MM.1S (cell line): Measurements from ENCODE around the gene APPBP2.

ENCODE experiments used
- DNase-seq: peaks from one replicate; pipeline ENCODE4 v3.0.0-alpha.2; 2015
- H2AFZ ChIP-seq: fragments of 300-600 bp; sonication (generic); 2 replicates; pipeline ENCODE4 v1.6.0; 2016; ENCODE audit warnings: antibody characterized with exemption, low read length
- H3F3A ChIP-seq: fragments of 300-600 bp; sonication (generic); 2 replicates; pipeline ENCODE4 v1.6.1; 2016; ENCODE audit warnings: mild to moderate bottlenecking, antibody characterized with exemption, low read length, moderate library complexity, mixed read lengths; ENCODE audit not compliant: insufficient read depth
- H3K27ac ChIP-seq: fragments of 300-600 bp; sonication (generic); 2 replicates; pipeline ENCODE4 v1.5.1; 2016; ENCODE audit warnings: mild to moderate bottlenecking, low read length
- H3K27me3 ChIP-seq: fragments of 300-600 bp; sonication (generic); replicated peaks from 2 replicates; pipeline ENCODE4 v1.6.0; 2016; ENCODE audit warnings: low read length; ENCODE audit not compliant: insufficient read depth
- H3K36me3 ChIP-seq: fragments of 300-600 bp; sonication (generic); replicated peaks from 2 replicates; pipeline ENCODE4 v1.6.1; 2016; ENCODE audit warnings: mild to moderate bottlenecking, low read length, mixed read lengths; ENCODE audit not compliant: insufficient read depth
- H3K4me1 ChIP-seq: fragments of 300-600 bp; sonication (generic); 2 replicates; pipeline ENCODE4 v1.6.1; 2016; ENCODE audit warnings: low read length, mixed read lengths
- H3K4me2 ChIP-seq: fragments of 300-600 bp; sonication (generic); 2 replicates; pipeline ENCODE4 v1.6.0; 2016; ENCODE audit warnings: low read depth, low read length
- H3K4me3 ChIP-seq: fragments of 300-600 bp; sonication (generic); 2 replicates; pipeline ENCODE4 v1.5.1; 2016; ENCODE audit warnings: low read length, mixed read lengths
- H3K79me2 ChIP-seq: fragments of 300-600 bp; sonication (generic); 2 replicates; pipeline ENCODE4 v1.6.1; 2016; ENCODE audit warnings: mixed run types, low read length, mixed read lengths
- H3K9ac ChIP-seq: fragments of 300-600 bp; sonication (generic); 2 replicates; pipeline ENCODE4 v1.6.1; 2016; ENCODE audit warnings: low read length, mixed read lengths
- H3K9me2 ChIP-seq: fragments of 300-600 bp; sonication (generic); replicated peaks from 2 replicates; pipeline ENCODE4 v1.6.1; 2016; ENCODE audit warnings: mild to moderate bottlenecking, low read length, mixed read lengths; ENCODE audit not compliant: insufficient read depth
- H3K9me3 ChIP-seq: fragments of 300-600 bp; sonication (generic); replicated peaks from 2 replicates; pipeline ENCODE4 v1.6.1; 2016; ENCODE audit warnings: mild to moderate bottlenecking, low read length, mixed read lengths; ENCODE audit not compliant: insufficient read depth
- H4K20me1 ChIP-seq: fragments of 300-600 bp; sonication (generic); 2 replicates; pipeline ENCODE4 v1.6.1; 2016; ENCODE audit warnings: mild to moderate bottlenecking, low read length, moderate library complexity, mixed read lengths; ENCODE audit not compliant: insufficient read depth
- CTCF ChIP-seq: fragments of 300-600 bp; sonication (generic); IDR thresholded peaks from 2 replicates; pipeline ENCODE4 v1.5.1; 2016; ENCODE audit warnings: antibody characterized with exemption, low read length, mixed read lengths
- EZH2 ChIP-seq: fragments of 300-600 bp; sonication (generic); optimal IDR thresholded peaks from 2 replicates; pipeline ENCODE3; 2017; ENCODE audit warnings: low read depth, mild to moderate bottlenecking, antibody characterized with exemption, low read length, mixed read lengths
- EZH2phosphoT487 ChIP-seq: fragments of 300-600 bp; sonication (generic); IDR thresholded peaks from 2 replicates; pipeline ENCODE4 v1.6.1; 2018; ENCODE audit warnings: antibody characterized with exemption, low read length

Gene APPBP2

DNA sequence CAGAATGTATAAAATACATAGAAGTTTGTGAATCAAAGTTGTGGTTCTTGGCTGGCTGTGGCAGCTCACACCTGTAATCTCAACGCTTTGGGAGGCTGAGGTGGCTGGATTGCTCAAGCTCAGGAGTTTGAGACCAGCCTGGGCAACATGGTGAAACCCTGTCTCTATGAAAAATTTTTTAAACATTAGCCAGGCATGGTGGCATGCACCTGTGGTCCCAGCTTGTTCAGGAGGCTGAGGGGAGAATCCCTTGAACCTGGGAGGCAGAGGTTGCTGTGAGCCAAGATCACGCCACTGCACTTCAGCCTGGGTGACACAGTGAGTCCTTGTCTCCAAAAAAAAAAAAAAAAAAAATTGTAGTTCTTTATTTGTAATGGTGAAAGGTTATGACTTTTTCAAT, 13.8 kb upstream of the APPBP2 start:
- no peak overlapping the region for H3K27ac ChIP-seq
- H2AFZ ChIP-seq, result no peak overlapping the region
- H3K79me2 ChIP-seq, result no peaks in the 10 kb centered on the region
- H3K4me2 ChIP-seq, result no peak overlapping the region
- TF ChIP-seq EZH2 (no peak), EZH2phosphoT487 (no peak), CTCF (no peak)
- H3K9ac ChIP-seq, result no peak overlapping the region
- H3K36me3 ChIP-seq, result no peaks in the 10 kb centered on the region
- no peaks in the 10 kb centered on the region for H3K27me3 ChIP-seq
- H3K4me3 ChIP-seq, result no peak overlapping the region
- no peaks in the 10 kb centered on the region for H3K9me2 ChIP-seq
- no peaks in the 10 kb centered on the region for H4K20me1 ChIP-seq
- H3K9me3 ChIP-seq, result no peaks in the 10 kb centered on the region
- H3K4me1 ChIP-seq, result no peaks in the 10 kb centered on the region
- DNase-seq, result no peak
- H3F3A ChIP-seq, result no peaks in the 10 kb centered on the region

GRCh38 chr17:60538726-60539125, 12.7 kb upstream of the APPBP2 start:
- Histone ChIP-seq H3K36me3 (no peaks in the 10 kb centered on the region), H2AFZ (no peak overlapping the region), H3K4me1 (no peaks in the 10 kb centered on the region), H3K79me2 (no peaks in the 10 kb centered on the region), H3K4me2 (no peak overlapping the region), H3K9me3 (no peaks in the 10 kb centered on the region), H3K4me3 (no peak overlapping the region), H3K9ac (no peak overlapping the region), H3K27me3 (no peaks in the 10 kb centered on the region), H3K9me2 (no peaks in the 10 kb centered on the region), H3K27ac (no peak overlapping the region), H3F3A (no peaks in the 10 kb centered on the region), H4K20me1 (no peaks in the 10 kb centered on the region)
- TF ChIP-seq EZH2 (no peak), EZH2phosphoT487 (no peak), CTCF (no peak)
- no peak for DNase-seq

DNA sequence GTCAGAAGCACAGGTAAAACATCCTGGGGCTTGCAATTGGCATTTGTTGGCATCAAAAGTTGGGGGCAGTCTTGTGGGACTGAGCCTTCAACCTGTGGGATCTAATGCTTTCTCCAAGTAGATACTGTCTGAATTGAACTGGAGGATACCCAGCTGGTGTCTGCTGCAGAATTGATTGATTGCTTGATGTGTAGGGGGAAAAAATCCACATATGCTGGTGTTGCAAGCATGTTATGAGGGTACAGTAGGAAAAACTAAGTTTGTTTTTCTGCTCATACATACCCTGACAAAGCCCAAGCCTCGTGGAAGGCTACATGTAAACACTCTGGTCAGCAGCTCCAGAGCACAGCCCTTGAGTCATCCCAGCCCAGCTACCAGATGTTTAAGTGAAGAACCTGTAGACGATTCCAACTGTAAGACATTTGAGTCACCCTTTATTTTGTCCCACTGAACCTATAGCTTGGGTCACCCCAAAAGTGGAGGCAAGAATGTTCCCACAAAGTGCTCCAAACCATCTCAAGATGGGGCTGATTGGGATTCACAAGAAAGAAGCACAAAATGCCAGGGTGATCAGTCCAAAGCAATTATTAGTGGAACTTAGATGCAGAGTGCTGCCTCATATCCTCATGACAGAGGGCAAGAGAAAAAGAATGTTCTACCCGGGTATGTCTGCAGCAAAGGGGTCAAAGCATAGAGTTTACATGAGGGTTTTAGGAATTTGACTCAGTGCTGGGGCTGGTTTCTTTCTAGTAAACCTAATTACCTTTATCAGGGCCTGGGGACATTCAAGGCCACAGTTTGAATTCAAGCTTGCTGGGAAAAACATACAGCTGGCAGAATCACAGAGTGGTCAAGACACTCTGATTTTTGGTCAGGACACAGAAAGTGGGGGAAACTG, 9.6 kb upstream of the APPBP2 start:
- H3F3A ChIP-seq, result no peaks in the 10 kb centered on the region
- no peak overlapping the region for H3K9ac ChIP-seq
- no peaks in the 10 kb centered on the region for H4K20me1 ChIP-seq
- no peaks in the 10 kb centered on the region for H3K27me3 ChIP-seq
- H3K9me2 ChIP-seq, result no peaks in the 10 kb centered on the region
- TF ChIP-seq CTCF, result no peak
- TF ChIP-seq EZH2phosphoT487, result no peak
- no peak for TF ChIP-seq EZH2
- no peak for DNase-seq
- H3K36me3 ChIP-seq, result no peaks in the 10 kb centered on the region
- H3K9me3 ChIP-seq, result no peaks in the 10 kb centered on the region
- H3K27ac ChIP-seq, result no peak overlapping the region
- H3K4me1 ChIP-seq, result no peaks in the 10 kb centered on the region
- no peak overlapping the region for H3K4me2 ChIP-seq
- no peak overlapping the region for H2AFZ ChIP-seq
- H3K4me3 ChIP-seq, result no peak overlapping the region
- no peaks in the 10 kb centered on the region for H3K79me2 ChIP-seq
